NT2/D1 (cell line): ENCODE measurements around the gene ZNF223.

Source experiments
- DNase-seq: peaks from one replicate; pipeline ENCODE4 v3.0.0-alpha.2; 2011; ENCODE audit warnings: low read depth, low spot score
- H3K27me3 ChIP-seq: 2 replicates; pipeline ENCODE4 v1.6.0; 2011; ENCODE audit warnings: mild to moderate bottlenecking; ENCODE audit not compliant: insufficient read length, insufficient read depth
- H3K36me3 ChIP-seq: 2 replicates; pipeline ENCODE4 v1.6.1; 2011; ENCODE audit warnings: mild to moderate bottlenecking, low read length, mixed read lengths; ENCODE audit not compliant: insufficient read depth, insufficient read length
- H3K4me1 ChIP-seq: 2 replicates; pipeline ENCODE4 v1.5.1; 2011; ENCODE audit not compliant: insufficient read depth, insufficient read length
- H3K4me3 ChIP-seq: 2 replicates; pipeline ENCODE4 v1.5.1; 2011; ENCODE audit warnings: low read depth; ENCODE audit not compliant: insufficient read length
- H3K9ac ChIP-seq: 2 replicates; pipeline ENCODE4 v1.6.0; 2011; ENCODE audit warnings: low read depth; ENCODE audit not compliant: insufficient read length
- H3K9me3 ChIP-seq: 2 replicates; pipeline ENCODE4 v1.5.1; 2011; ENCODE audit warnings: mild to moderate bottlenecking, low read length; ENCODE audit not compliant: insufficient read depth
- SUZ12 ChIP-seq: IDR thresholded peaks from 2 replicates; pipeline ENCODE4 v1.6.1; 2011; ENCODE audit not compliant: insufficient read length, insufficient read depth; ENCODE audit errors: extremely low read depth
- YY1 ChIP-seq: IDR thresholded peaks from 2 replicates; pipeline ENCODE4 v1.6.1; 2011; ENCODE audit not compliant: insufficient read length, insufficient read depth
- ZNF274 ChIP-seq: IDR thresholded peaks from 2 replicates; pipeline ENCODE4 v1.6.1; 2011; ENCODE audit warnings: mild to moderate bottlenecking, low read depth, low read length

ZNF223 gene

DNA sequence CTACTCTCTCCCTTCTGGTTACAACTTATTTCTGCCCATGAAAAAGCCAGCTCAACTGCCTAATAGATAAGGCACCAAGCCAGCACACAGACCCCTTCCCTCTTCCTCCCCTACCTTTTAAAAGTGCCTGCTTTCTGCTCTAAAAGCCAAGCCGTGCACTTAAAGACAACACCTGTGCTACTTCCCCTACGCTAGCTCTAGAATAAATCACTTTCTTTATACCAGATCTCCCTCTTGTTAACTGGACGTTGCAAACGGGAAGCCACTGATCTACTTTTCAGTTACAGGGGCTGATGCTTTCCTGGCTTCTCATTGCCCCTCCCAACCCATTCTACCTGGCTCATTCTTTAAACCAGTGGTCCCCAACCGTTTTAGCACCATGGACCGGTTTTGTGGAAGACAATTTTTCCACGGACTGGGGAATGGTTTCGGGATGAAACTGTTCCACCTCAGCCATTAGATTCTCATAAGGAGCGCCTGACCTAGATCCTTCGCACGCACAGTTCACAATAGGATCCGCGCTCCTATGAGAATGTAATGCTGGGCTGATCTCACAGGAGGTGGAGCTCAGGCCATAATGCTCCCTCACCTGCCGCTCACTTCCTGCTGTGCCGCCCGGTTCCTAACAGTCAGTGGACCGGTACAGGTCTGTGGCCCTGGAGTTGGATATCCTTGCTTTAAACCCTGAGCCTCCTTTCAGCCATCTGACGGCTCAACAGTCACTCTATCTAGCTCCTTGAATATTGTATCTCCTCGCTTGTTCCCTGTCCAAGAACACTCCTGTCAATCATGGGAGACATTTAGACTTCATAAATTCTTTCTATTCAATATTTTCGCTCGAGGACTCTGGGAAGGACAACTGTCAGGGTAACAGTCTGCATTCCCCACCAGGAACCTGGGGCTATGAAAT is 841 bp upstream of the ZNF223 start:
- DNase-seq, result no peak
- Histone ChIP-seq H3K4me3 (peak overlapping the region; percentile 77), H3K36me3 (peaks cover 3% of the 10 kb centered on the region), H3K9me3 (no peaks in the 10 kb centered on the region), H3K27me3 (no peaks in the 10 kb centered on the region), H3K4me1 (no peaks in the 10 kb centered on the region), H3K9ac (peak overlapping the region; percentile 64)
- TF ChIP-seq YY1 (no peak), ZNF274 (no peak), SUZ12 (no peak)

DNA sequence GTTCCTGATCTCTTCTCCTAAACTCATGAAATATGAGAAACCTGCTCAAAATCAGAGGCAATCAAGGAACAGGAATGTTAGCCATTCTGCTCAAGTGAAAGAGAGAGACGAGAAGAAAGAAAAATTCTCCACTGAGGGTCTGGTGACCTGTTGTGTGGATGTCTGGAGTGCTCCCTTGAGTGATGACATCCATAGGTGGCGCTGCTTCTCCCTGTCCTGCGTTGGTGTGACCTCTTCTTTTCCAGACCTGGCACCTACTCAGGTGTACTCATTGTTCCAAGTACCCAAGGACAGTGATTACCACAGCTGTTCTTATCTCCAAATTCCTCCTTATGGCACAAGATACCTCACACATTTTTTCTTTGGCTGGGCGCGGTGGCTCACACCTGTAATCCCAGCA is 4.0 kb downstream of the ZNF223 start:
- no peak for DNase-seq
- Histone ChIP-seq H3K36me3 (peaks cover 44% of the 10 kb centered on the region), H3K27me3 (no peaks in the 10 kb centered on the region), H3K9ac (no peak overlapping the region), H3K4me1 (no peaks in the 10 kb centered on the region), H3K9me3 (peaks cover 8% of the 10 kb centered on the region; the same call in 1 of the 2 replicates), H3K4me3 (no peak overlapping the region)
- no peak for TF ChIP-seq ZNF274
- no peak for TF ChIP-seq SUZ12
- no peak for TF ChIP-seq YY1

DNA sequence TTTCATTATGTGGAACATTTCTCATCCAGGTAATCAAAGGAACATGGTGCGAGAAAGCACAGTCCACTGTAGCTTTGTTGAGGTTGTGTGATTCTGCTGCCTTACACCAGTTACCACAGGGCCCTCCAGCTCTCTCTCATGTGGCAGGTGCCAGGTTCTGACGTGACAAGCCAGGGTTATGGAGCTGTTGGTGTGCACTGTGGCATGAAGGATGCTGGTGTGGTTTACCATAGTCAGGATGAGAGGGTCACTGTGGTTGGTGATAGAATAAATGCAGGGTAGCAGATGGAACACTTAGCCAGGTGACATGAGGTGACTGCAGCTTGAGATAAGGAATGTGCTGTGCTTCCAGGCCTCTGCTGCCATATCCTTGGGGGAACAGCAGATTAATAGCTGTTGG is 7.4 kb downstream of the ZNF223 start:
- Histone ChIP-seq H3K36me3 (peaks cover 64% of the 10 kb centered on the region), H3K9me3 (peaks cover 8% of the 10 kb centered on the region; the same call in 1 of the 2 replicates), H3K27me3 (no peaks in the 10 kb centered on the region), H3K9ac (no peak overlapping the region), H3K4me3 (no peak overlapping the region), H3K4me1 (no peaks in the 10 kb centered on the region)
- DNase-seq, result no peak
- TF ChIP-seq SUZ12 (no peak), YY1 (no peak), ZNF274 (no peak)

DNA sequence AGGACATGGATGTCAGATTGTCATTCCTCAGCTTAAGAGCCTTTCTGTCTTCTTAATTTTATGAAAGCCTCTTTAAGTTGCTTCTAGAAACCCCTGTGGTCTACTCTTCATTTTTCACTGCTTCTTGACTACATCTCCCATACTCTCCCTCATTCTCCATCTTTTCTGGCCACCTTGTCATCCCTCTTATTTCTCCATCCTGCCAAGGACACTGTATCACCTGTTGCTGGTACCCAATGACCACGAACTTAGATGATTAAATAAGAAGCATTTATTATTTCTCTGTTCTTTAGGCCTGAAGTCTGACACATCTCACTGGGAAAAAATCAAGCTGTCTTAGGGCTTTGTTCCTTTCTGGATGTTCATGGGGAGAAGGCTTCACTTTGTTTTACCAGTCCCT is 9.2 kb downstream of the ZNF223 start:
- H3K4me3 ChIP-seq, result no peak overlapping the region
- peaks cover 23% of the 10 kb centered on the region for H3K9me3 ChIP-seq
- DNase-seq, result no peak
- no peaks in the 10 kb centered on the region for H3K27me3 ChIP-seq
- no peak for TF ChIP-seq SUZ12
- TF ChIP-seq YY1, result no peak
- no peak for TF ChIP-seq ZNF274
- H3K9ac ChIP-seq, result no peak overlapping the region
- H3K36me3 ChIP-seq, result peaks cover 74% of the 10 kb centered on the region
- no peaks in the 10 kb centered on the region for H3K4me1 ChIP-seq

DNA sequence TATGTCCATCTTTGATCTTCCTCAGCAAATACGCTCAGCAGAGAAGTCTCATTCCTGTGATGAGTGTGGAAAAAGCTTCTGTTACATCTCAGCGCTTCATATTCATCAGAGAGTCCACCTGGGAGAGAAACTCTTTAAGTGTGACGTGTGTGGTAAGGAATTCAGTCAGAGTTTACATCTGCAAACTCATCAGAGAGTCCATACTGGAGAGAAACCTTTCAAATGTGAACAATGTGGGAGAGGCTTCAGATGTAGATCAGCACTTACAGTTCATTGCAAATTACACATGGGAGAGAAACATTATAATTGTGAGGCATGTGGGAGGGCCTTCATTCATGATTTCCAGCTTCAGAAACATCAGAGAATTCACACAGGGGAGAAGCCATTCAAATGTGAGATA is 14.5 kb downstream of the ZNF223 start:
- no peak overlapping the region for H3K4me3 ChIP-seq
- H3K36me3 ChIP-seq, result peaks cover 50% of the 10 kb centered on the region
- no peaks in the 10 kb centered on the region for H3K4me1 ChIP-seq
- H3K9ac ChIP-seq, result no peak overlapping the region
- no peak for TF ChIP-seq YY1
- TF ChIP-seq SUZ12, result no peak
- TF ChIP-seq ZNF274, result no peak
- H3K27me3 ChIP-seq, result no peaks in the 10 kb centered on the region
- peaks cover 35% of the 10 kb centered on the region for H3K9me3 ChIP-seq
- no peak for DNase-seq

DNA sequence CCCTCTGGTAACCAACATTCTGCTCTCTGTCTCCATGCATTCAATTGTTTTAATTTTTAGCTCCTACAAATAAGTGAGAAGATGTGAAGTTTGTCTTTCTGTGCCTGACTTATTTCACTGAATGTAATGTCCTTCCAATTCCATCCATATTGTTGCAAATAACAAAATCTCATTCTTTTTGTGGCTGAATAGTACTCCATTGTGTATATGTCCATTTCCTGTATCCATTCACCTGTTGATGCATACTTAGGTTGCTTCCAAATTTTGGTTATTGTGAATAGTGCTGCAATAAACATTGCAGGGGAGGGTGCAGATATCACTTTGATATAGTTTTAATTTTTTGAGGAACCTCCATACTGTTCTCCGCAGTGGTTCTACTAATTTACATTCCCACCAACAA is 17.6 kb downstream of the ZNF223 start:
- Histone ChIP-seq H3K27me3 (peaks cover 10% of the 10 kb centered on the region), H3K9ac (no peak overlapping the region), H3K9me3 (peaks cover 35% of the 10 kb centered on the region), H3K4me1 (no peaks in the 10 kb centered on the region), H3K36me3 (peaks cover 32% of the 10 kb centered on the region), H3K4me3 (no peak overlapping the region)
- no peak for DNase-seq
- TF ChIP-seq YY1 (no peak), SUZ12 (no peak), ZNF274 (no peak)

DNA sequence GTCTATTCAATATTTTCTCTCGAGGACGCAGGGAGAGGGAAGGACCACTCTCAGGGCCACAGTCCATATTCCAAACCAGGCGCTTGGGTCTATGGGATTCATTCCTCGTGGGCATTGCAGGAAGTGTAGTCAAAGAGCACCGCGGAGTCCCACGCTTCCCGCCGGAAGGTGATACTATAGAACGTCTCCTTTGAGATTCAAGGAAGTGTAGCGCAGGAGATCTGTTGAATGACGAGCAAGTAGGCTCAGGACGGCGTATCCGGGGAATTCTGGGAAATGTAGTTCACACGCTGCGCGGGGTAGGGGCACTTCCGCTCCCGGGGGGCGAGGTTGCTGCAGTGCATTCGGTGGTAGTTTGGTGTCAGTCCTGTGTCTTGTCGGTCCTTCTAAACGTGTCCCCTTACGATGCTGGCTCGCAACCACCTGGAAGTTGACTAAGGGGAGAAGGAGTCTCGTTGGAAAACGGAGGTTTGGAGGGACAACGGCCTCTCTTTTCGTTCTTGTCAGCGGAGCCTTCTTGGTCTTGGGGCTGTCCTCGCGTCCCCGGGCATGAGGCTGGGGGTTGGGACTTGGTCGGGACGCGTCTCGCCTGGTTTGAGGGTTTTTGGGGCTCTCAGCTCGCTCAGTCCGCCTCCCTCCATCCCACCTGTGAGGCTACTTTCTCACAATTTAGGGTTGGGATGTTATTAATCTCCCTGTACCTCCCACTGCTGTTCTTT is 20.1 kb downstream of the ZNF223 start, which contains the start of gene ZNF284:
Gene ZNF284 (plus strand): TSS at position 336 of the 719 bp plus-strand sequence. CDS start 4,231 bp downstream, outside the sequence.
- peaks cover 10% of the 10 kb centered on the region for H3K36me3 ChIP-seq
- DNase-seq, result peak; percentile 71
- no peaks in the 10 kb centered on the region for H3K4me1 ChIP-seq
- peaks cover 10% of the 10 kb centered on the region for H3K27me3 ChIP-seq
- H3K4me3 ChIP-seq, result peak within 1 kb of the TSS; percentile 67
- H3K9ac ChIP-seq, result peak within 1 kb of the TSS; percentile 51
- no peak for TF ChIP-seq ZNF274
- TF ChIP-seq YY1, result no peak
- TF ChIP-seq SUZ12, result no peak
- H3K9me3 ChIP-seq, result peaks cover 11% of the 10 kb centered on the region
